NCI-H187 treated with DMSO at 0.1 percent for 48 hours (cell line): ENCODE data around the gene CTF1.

ENCODE experiments used
- DNase-seq: peaks from one replicate; lab custom pipeline; 2025; lab: John Stamatoyannopoulos, UW

Gene CTF1

GRCh38 chr16:30910427-30911029 lies 14.1 kb downstream of the CTF1 start:
- DNase-seq: no peak

- no peak for DNase-seq
Observed at GRCh38 chr16:30912794-30913412, 16.5 kb downstream of the CTF1 start.

- DNase-seq: no peak
Observed at GRCh38 chr16:30914830-30915229, 18.4 kb downstream of the CTF1 start.

- DNase-seq: no peak
Observed at GRCh38 chr16:30918614-30919013, 22.2 kb downstream of the CTF1 start.

GRCh38 chr16:30920891-30921290 lies 24.5 kb downstream of the CTF1 start:
- DNase-seq: no peak

GRCh38 chr16:30921459-30921747 lies 25.0 kb downstream of the CTF1 start:
- no peak for DNase-seq

- peak; percentile 41 for DNase-seq
Observed at GRCh38 chr16:30921748-30922419, 25.5 kb downstream of the CTF1 start.

GRCh38 chr16:30922420-30922959 lies 26.1 kb downstream of the CTF1 start:
- peak; percentile 93 for DNase-seq

GRCh38 chr16:30922960-30923535 lies 26.6 kb downstream of the CTF1 start:
- peak; percentile 94 for DNase-seq

GRCh38 chr16:30923554-30924075 lies 27.2 kb downstream of the CTF1 start, which contains the start of gene FBXL19:
Gene FBXL19 (plus strand): TSS chr16:30923572. CDS start chr16:30925755, 2,183 bp downstream.
- no peak for DNase-seq

GRCh38 chr16:30924076-30924912 lies 27.9 kb downstream of the CTF1 start:
- no peak for DNase-seq

- no peak for DNase-seq
Observed at GRCh38 chr16:30924913-30925631, 28.7 kb downstream of the CTF1 start.

GRCh38 chr16:30925632-30925987 lies 29.2 kb downstream of the CTF1 start:
- no peak for DNase-seq

GRCh38 chr16:30925995-30926811 lies 29.8 kb downstream of the CTF1 start:
- no peak for DNase-seq

GRCh38 chr16:30926937-30927788 lies 30.7 kb downstream of the CTF1 start:
- DNase-seq: no peak

GRCh38 chr16:30927789-30928378 lies 31.5 kb downstream of the CTF1 start:
- DNase-seq: peak; percentile 53

GRCh38 chr16:30928390-30928789 lies 32.0 kb downstream of the CTF1 start:
- no peak for DNase-seq

- no peak for DNase-seq
Observed at GRCh38 chr16:30929167-30929566, 32.8 kb downstream of the CTF1 start.

GRCh38 chr16:30930160-30930571 lies 33.8 kb downstream of the CTF1 start:
- no peak for DNase-seq
